Measurements from ENCODE around the gene YPEL2. TPM values are rescaled to one million over a fixed set of nuclear protein-coding genes. Genes with fewer than 3 reads are reported as not detected.
A peak's percentile ranks its signal among the peaks of the same experiment; 100 is the strongest.
"Not testable (repeated sequence)": the region's sequence is repeated elsewhere in the genome, so short reads cannot be mapped to it uniquely, and the experiment has no call there.

Gene YPEL2
- total RNA-seq, 1 donor from 2014 or later, result 59.4 TPM

GRCh38 chr17:59371416-59372100 is 40.1 kb downstream of the YPEL2 start:
- no peak for DNase-seq (ENCODE audit: low spot score)
- intact Hi-C loops (cut with DNase I), result loop anchor here (1.0 kb wide), 1 partner anchor 54 kb away; no protein-coding TSS in a partner anchor

GRCh38 chr17:59372138-59372751 is 40.8 kb downstream of the YPEL2 start:
- intact Hi-C loops (cut with DNase I), result loop anchor here (1.0 kb wide), 1 partner anchor 53 kb away; no protein-coding TSS in a partner anchor
- no peak for DNase-seq (ENCODE audit: low spot score)

- intact Hi-C loops (cut with DNase I), result no loop called here
- DNase-seq (ENCODE audit: low spot score), result no peak
Observed at GRCh38 chr17:59373882-59374495, 42.5 kb downstream of the YPEL2 start.

GRCh38 chr17:59374612-59375011 is 43.2 kb downstream of the YPEL2 start:
- no peak for DNase-seq (ENCODE audit: low spot score)
- intact Hi-C loops (cut with DNase I), result no loop called here

- intact Hi-C loops (cut with DNase I), result no loop called here
Observed at GRCh38 chr17:59375857-59376256, 44.4 kb downstream of the YPEL2 start.

GRCh38 chr17:59376506-59376905 is 45.1 kb downstream of the YPEL2 start:
- DNase-seq (ENCODE audit: low spot score), result no peak
- intact Hi-C loops (cut with DNase I), result no loop called here

More at GRCh38 chr17:59375857-59376256, 44.4 kb downstream of the YPEL2 start:
- no peak for DNase-seq (ENCODE audit: low spot score)

- DNase-seq (ENCODE audit: low spot score), result no peak
- intact Hi-C loops (cut with DNase I), result no loop called here
Observed at GRCh38 chr17:59377410-59377809, 46.0 kb downstream of the YPEL2 start.

- intact Hi-C loops (cut with DNase I), result no loop called here
- no peak for DNase-seq (ENCODE audit: low spot score)
Observed at GRCh38 chr17:59378675-59379074, 47.2 kb downstream of the YPEL2 start.

- intact Hi-C loops (cut with DNase I), result loop anchor here (2.0 kb wide), 1 partner anchor 44 kb away; no protein-coding TSS in a partner anchor
Observed at GRCh38 chr17:59380474-59380873, 49.0 kb downstream of the YPEL2 start.

GRCh38 chr17:59381716-59382570 is 50.5 kb downstream of the YPEL2 start:
- intact Hi-C loops (cut with DNase I), result loop anchor here (2.0 kb wide), 1 partner anchor 43 kb away; no protein-coding TSS in a partner anchor
- peak; percentile 83 for DNase-seq (ENCODE audit: low spot score)

More at GRCh38 chr17:59380474-59380873, 49.0 kb downstream of the YPEL2 start:
- no peak for DNase-seq (ENCODE audit: low spot score)

- intact Hi-C loops (cut with DNase I), result no loop called here
- no peak for DNase-seq (ENCODE audit: low spot score)
Observed at GRCh38 chr17:59383893-59384292, 52.4 kb downstream of the YPEL2 start.

- DNase-seq (ENCODE audit: low spot score), result no peak
- intact Hi-C loops (cut with DNase I), result no loop called here
Observed at GRCh38 chr17:59387351-59388068, 56.1 kb downstream of the YPEL2 start.

GRCh38 chr17:59388069-59388556 is 56.7 kb downstream of the YPEL2 start:
- intact Hi-C loops (cut with DNase I), result no loop called here
- DNase-seq (ENCODE audit: low spot score), result no peak

GRCh38 chr17:59389066-59389465 is 57.6 kb downstream of the YPEL2 start:
- DNase-seq (ENCODE audit: low spot score), result no peak
- intact Hi-C loops (cut with DNase I), result no loop called here

- DNase-seq (ENCODE audit: low spot score), result no peak
- intact Hi-C loops (cut with DNase I), result no loop called here
Observed at GRCh38 chr17:59391021-59391420, 59.6 kb downstream of the YPEL2 start.

GRCh38 chr17:59392973-59393679 is 61.7 kb downstream of the YPEL2 start:
- intact Hi-C loops (cut with DNase I), result no loop called here
- no peak for DNase-seq (ENCODE audit: low spot score)

- DNase-seq (ENCODE audit: low spot score); intact Hi-C loops (cut with DNase I): not testable (repeated sequence)
Observed at GRCh38 chr17:59393742-59394410, 62.4 kb downstream of the YPEL2 start.
